ENCODE measurements around the gene HENMT1.
"Not testable (repeated sequence)": the region's sequence is repeated elsewhere in the genome, so short reads cannot be mapped to it uniquely, and the experiment has no call there.

HENMT1 gene

GRCh38 chr1:108661030-108661609 lies at the start of gene HENMT1:
HENMT1 (minus strand) TSS chr1:108661093; CDS start chr1:108659884, 1,209 bp downstream.
- DNase-seq = no peak

- no peak for DNase-seq
These were observed 48.1 kb upstream of the HENMT1 start for GRCh38 chr1:108708691-108709660.

GRCh38 chr1:108706643-108707042 lies 45.8 kb upstream of the HENMT1 start:
- DNase-seq = no peak

- DNase-seq = no peak
These were observed 43.6 kb upstream of the HENMT1 start for GRCh38 chr1:108704496-108704895.

- DNase-seq = no peak
These were observed 43.0 kb upstream of the HENMT1 start for GRCh38 chr1:108703939-108704338.

- not testable (repeated sequence) for DNase-seq
These were observed 41.2 kb upstream of the HENMT1 start for GRCh38 chr1:108702109-108702508.

- no peak for DNase-seq
These were observed 40.4 kb upstream of the HENMT1 start for GRCh38 chr1:108701176-108701849.

- DNase-seq = no peak
These were observed 38.8 kb upstream of the HENMT1 start for GRCh38 chr1:108699375-108700332.

- DNase-seq = no peak
These were observed 34.6 kb upstream of the HENMT1 start for GRCh38 chr1:108695535-108695934.

- DNase-seq = peak; percentile 37
These were observed 32.1 kb upstream of the HENMT1 start for GRCh38 chr1:108692724-108693655.

GRCh38 chr1:108691942-108692723 lies 31.2 kb upstream of the HENMT1 start, which contains the start of gene PRPF38B:
PRPF38B (plus strand) TSS chr1:108692310; CDS start chr1:108692592, 282 bp downstream.
- peak; percentile 89 for DNase-seq

- DNase-seq = no peak
These were observed 30.4 kb upstream of the HENMT1 start for GRCh38 chr1:108691128-108691941.

- DNase-seq = no peak
These were observed 25.9 kb upstream of the HENMT1 start for GRCh38 chr1:108686614-108687313.

- no peak for DNase-seq
These were observed 24.6 kb upstream of the HENMT1 start for GRCh38 chr1:108685529-108685928.

GRCh38 chr1:108681701-108682100 lies 20.8 kb upstream of the HENMT1 start:
- DNase-seq = not testable (repeated sequence)

- DNase-seq = no peak
These were observed 18.8 kb upstream of the HENMT1 start for GRCh38 chr1:108679586-108680213.

GRCh38 chr1:108678706-108679105 lies 17.8 kb upstream of the HENMT1 start:
- no peak for DNase-seq

GRCh38 chr1:108671143-108671542 lies 10.2 kb upstream of the HENMT1 start:
- DNase-seq = no peak
